ENCODE measurements around the gene PROX1. TPM values are rescaled to one million over a fixed set of nuclear protein-coding genes. Genes with fewer than 3 reads are reported as not detected.

Gene PROX1
- total RNA-seq, 2 experiments from 2014 or later: 0.09 to 0.14 TPM

DNA sequence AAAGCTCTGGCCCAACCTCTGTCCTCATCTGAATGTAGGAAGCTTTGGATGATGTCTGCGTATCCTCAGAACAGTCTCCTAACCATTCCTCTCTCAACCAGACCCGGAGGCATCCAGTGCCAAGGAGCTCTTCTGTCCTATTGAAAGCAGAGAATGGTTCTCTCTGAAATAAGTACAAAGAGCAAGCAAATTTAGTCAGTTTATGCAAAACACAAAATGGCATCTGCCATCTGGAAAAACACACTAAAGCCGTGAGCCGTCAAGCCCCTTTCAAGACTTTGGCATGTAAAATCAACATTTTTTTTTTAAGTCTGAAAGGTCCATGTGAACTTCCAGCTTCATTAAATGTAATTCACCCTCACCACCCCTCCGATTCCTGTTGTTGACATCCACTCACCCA lies 21.7 kb upstream of the PROX1 start:
- CTCF ChIA-PET: no interaction called here
- Mint-ChIP-seq H3K9me3 (ENCODE audit: low read depth) (no peaks in the 10 kb centered on the region), H3K36me3 (ENCODE audit: low read depth) (no peaks in the 10 kb centered on the region), H3K27me3 (peaks cover 17% of the 10 kb centered on the region), H3K4me3 (no peak overlapping the region), H3K4me1 (no peaks in the 10 kb centered on the region), H3K27ac (no peak overlapping the region)
- POLR2A ChIA-PET: no interaction called here
- DNase-seq (no peak), ATAC-seq (no peak)
- intact Hi-C loops (cut with DNase I, micrococcal nuclease): no loop called here

DNA sequence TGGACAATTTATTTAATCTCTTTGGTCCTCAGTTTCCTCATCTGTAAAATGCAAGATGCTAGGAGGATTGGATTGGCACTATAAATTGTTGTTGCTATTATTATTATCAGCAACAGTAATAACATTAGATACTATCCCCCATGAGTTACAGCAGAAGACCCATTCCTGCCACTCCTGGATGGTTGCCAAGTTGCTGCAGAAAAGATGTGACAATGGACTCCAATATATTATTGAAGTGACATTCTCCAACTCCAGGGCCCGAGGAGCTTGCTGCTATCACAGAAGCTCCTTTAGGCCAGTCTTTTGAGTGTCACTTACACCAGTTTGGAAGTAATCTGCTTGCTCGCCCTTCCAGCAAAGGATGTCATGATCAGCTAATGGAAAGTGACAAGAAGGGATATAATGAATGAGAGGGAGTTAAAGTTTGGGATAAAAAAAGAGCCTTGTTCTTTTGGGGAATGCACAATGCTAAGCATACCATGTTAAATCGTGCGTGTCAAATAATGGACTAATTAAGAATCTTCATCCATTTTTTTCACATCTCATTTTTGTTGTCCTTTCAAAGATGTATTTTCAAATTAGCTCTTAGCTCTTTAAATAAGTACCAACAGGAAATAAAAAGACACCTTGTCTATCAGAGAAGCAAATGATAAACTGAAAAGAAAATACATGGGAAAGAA lies 19.5 kb upstream of the PROX1 start:
- DNase-seq (no peak), ATAC-seq (no peak)
- ChIA-PET POLR2A (no interaction called here), CTCF (interaction anchor here (0.7 kb wide), 1 partner anchor 1491 kb away, joined by 3 read pairs; no protein-coding TSS in a partner anchor)
- intact Hi-C loops (cut with DNase I, micrococcal nuclease): no loop called here
- no peaks in the 10 kb centered on the region for H3K4me1 Mint-ChIP-seq
- no peak overlapping the region for H3K4me3 Mint-ChIP-seq
- peaks cover 17% of the 10 kb centered on the region for H3K27me3 Mint-ChIP-seq
- no peak overlapping the region for H3K27ac Mint-ChIP-seq
- H3K36me3 Mint-ChIP-seq (ENCODE audit: low read depth): no peaks in the 10 kb centered on the region
- no peaks in the 10 kb centered on the region for H3K9me3 Mint-ChIP-seq (ENCODE audit: low read depth)

DNA sequence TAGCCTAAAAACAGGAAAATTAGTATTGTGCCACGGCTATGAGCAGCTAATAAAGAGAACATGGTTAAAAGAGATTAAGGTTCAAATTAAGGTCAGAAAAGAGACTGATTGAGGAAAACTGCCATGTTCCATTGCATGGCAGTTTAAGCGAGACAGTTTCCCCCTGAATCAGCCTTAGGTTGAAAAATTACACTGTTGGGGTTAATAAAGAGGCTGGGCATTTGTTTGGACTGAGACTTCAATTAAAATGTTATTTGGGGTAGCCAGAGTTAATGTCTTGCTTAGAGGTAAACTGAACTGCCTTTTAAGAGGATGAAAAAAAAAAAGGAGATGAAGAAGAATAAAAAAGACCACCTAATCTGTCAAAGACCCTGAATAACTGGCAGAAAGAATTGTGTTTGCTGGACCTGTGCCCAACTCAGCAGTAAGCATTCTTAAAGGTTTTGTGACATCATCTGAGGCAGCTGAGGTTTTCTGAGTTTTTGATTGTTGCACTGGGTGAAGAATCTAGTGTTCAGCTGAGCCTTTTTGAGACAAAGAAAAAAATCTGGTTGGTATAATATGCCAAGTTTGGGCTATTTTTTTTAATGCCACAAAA lies 17.7 kb upstream of the PROX1 start:
- no peaks in the 10 kb centered on the region for H3K9me3 Mint-ChIP-seq (ENCODE audit: low read depth)
- peaks cover 18% of the 10 kb centered on the region for H3K27me3 Mint-ChIP-seq
- ChIA-PET POLR2A (no interaction called here), CTCF (no interaction called here)
- no peak overlapping the region for H3K27ac Mint-ChIP-seq
- H3K4me3 Mint-ChIP-seq: no peak overlapping the region
- DNase-seq (no peak), ATAC-seq (no peak)
- intact Hi-C loops (cut with DNase I, micrococcal nuclease): no loop called here
- no peaks in the 10 kb centered on the region for H3K4me1 Mint-ChIP-seq
- no peaks in the 10 kb centered on the region for H3K36me3 Mint-ChIP-seq (ENCODE audit: low read depth)

DNA sequence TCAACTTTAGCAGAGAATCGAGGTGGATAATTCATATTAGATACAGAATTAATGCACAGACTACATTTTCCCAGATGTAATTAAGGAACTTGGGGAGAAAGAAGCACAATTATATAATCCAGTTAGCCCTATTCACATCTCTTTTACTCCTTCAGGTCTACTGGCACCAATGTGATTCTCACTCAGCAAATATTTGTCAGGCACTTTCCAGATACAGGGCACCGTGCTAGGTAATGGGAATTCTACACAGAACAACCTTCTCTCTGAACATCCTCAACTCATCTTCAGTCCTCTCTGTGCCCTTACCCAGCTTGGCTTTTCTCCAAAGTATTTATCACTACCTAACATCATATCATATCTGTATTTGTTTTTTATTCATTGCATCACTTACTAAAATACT lies 15.6 kb upstream of the PROX1 start:
- ATAC-seq: no peak

DNA sequence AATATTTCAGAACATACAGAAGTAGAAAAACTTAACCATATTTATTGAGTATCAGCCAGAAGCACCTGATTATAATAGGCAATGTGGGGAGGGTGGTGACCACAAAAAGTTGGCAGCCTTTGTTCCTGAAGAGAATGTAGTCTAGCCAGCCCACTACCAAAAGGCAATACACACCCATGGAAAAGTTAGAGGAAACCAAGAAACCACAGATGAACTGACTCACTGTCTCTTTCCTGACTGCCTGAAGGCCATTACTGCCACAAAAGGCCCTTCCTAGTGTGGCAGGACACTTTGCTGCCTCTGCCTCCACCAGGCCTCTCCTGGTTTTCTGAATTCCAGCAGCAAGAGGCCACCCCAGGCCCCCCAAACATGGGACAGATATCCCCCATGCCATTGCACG lies 14.6 kb upstream of the PROX1 start:
- Mint-ChIP-seq H3K4me3 (no peak overlapping the region), H3K27me3 (peaks cover 32% of the 10 kb centered on the region), H3K4me1 (no peaks in the 10 kb centered on the region), H3K9me3 (ENCODE audit: low read depth) (no peaks in the 10 kb centered on the region), H3K27ac (no peak overlapping the region), H3K36me3 (ENCODE audit: low read depth) (no peaks in the 10 kb centered on the region)
- POLR2A ChIA-PET: no interaction called here
- intact Hi-C loops (cut with DNase I, micrococcal nuclease): no loop called here
- DNase-seq (no peak), ATAC-seq (no peak)
- CTCF ChIA-PET: no interaction called here

More for the DNA sequence above, 15.6 kb upstream of the PROX1 start:
- DNase-seq: no peak
- Mint-ChIP-seq H3K4me3 (no peak overlapping the region), H3K9me3 (ENCODE audit: low read depth) (no peaks in the 10 kb centered on the region), H3K4me1 (no peaks in the 10 kb centered on the region), H3K36me3 (ENCODE audit: low read depth) (no peaks in the 10 kb centered on the region), H3K27me3 (peaks cover 26% of the 10 kb centered on the region), H3K27ac (no peak overlapping the region)
- POLR2A ChIA-PET: no interaction called here
- CTCF ChIA-PET: no interaction called here
- intact Hi-C loops (cut with DNase I, micrococcal nuclease): no loop called here

DNA sequence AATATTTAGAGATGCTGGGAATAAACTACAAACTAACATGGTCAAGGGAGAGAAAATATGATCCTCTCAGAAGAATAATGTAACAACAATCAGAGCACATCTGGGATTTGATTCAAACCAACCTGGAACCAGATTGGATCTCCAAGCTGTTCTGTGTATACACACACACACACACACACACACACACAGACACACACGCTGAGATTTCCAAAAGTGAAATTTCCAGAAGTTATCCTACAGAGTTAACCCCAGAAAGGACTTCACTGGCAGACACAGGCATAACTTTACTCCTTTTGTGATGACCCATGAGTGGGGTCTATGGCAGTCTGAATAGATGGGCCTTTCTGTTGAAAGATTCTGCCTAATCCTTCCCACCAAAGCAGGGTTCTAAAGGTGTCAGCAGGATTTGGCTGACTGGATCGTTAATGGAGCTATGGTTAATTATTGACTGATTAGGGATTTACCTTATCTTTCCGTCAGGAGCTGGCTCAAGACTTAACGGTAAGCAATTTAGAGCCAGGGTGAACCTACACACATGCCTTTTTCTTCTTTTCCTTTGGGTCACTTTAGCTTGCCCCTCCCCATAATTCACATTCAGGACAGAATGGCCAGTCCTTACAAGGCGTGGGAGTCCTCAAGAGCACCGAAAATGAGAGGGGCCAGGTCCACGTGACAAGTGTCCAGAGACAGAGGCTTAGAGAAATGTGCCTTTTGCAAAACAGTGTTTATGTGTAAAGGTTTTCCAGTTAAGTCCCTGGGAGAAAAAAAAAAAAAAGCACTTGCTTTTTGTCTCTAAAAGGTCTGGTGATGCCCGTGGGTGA lies 10.9 kb upstream of the PROX1 start:
- Mint-ChIP-seq H3K27me3 (peaks cover 51% of the 10 kb centered on the region), H3K36me3 (ENCODE audit: low read depth) (peaks cover 3% of the 10 kb centered on the region), H3K4me1 (peaks cover 11% of the 10 kb centered on the region), H3K27ac (no peak overlapping the region), H3K4me3 (no peak overlapping the region), H3K9me3 (ENCODE audit: low read depth) (peaks cover 2% of the 10 kb centered on the region)
- intact Hi-C loops (cut with DNase I, micrococcal nuclease): no loop called here
- CTCF ChIA-PET: interaction anchor here (1.2 kb wide), 1 partner anchor 10 kb away, joined by 4 read pairs; the partner anchor contains the start of gene PROX1
- POLR2A ChIA-PET: no interaction called here
- no peak for ATAC-seq
- no peak for DNase-seq

DNA sequence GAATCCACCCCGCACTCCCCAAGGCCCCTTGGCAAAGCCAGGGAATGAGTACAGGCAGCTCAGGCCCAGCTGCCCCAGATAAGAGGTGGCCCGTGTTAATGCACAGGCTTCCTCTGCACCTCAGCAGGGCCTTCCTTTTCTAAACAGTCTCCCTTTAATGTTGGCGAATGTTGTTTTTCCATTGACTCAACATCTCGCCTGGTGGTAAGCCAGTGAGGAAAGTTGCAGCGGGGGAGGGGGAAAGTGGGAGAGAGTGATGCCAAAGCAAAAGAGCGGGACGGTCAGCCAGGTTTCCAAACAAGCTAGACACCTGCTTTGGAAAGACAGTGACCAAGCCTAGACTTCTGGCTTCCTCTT lies 10.3 kb upstream of the PROX1 start:
- peaks cover 13% of the 10 kb centered on the region for H3K4me1 Mint-ChIP-seq
- no peak overlapping the region for H3K27ac Mint-ChIP-seq
- peaks cover 2% of the 10 kb centered on the region for H3K9me3 Mint-ChIP-seq (ENCODE audit: low read depth)
- peaks cover 3% of the 10 kb centered on the region for H3K36me3 Mint-ChIP-seq (ENCODE audit: low read depth)
- H3K4me3 Mint-ChIP-seq: no peak overlapping the region
- intact Hi-C loops (cut with DNase I, micrococcal nuclease): no loop called here
- ATAC-seq (no peak), DNase-seq (no peak)
- CTCF ChIA-PET: interaction anchor here (1.2 kb wide), 1 partner anchor 10 kb away, joined by 4 read pairs; the partner anchor contains the start of gene PROX1
- peaks cover 57% of the 10 kb centered on the region for H3K27me3 Mint-ChIP-seq
- POLR2A ChIA-PET: no interaction called here

DNA sequence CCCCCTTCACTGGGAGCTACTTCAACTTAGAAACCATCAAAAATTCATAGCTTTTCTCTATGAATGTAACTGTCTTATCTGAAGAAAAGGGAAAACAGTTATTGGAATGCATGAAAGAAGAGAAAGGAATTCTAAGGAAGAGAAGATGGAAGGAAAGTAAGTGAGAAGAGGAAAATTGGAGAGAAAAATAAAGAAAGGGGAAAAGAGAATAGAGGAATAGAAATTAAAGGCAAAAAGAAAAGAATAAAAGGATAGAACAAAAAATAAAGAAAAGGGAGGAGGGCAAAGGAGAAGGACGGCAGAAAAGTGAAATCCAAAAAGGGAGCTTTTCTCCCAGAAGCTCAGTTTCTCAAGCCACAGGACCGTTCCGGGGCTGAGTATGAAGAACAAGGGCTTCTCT lies 9.9 kb upstream of the PROX1 start:
- ATAC-seq (no peak), DNase-seq (no peak)
- peaks cover 2% of the 10 kb centered on the region for H3K9me3 Mint-ChIP-seq (ENCODE audit: low read depth)
- H3K27me3 Mint-ChIP-seq: peaks cover 58% of the 10 kb centered on the region
- peaks cover 3% of the 10 kb centered on the region for H3K36me3 Mint-ChIP-seq (ENCODE audit: low read depth)
- intact Hi-C loops (cut with DNase I, micrococcal nuclease): no loop called here
- no peak overlapping the region for H3K27ac Mint-ChIP-seq
- H3K4me1 Mint-ChIP-seq: peaks cover 13% of the 10 kb centered on the region
- no peak overlapping the region for H3K4me3 Mint-ChIP-seq
- ChIA-PET CTCF (interaction anchor here (1.2 kb wide), 1 partner anchor 9 kb away, joined by 4 read pairs; the partner anchor contains the start of gene PROX1), POLR2A (no interaction called here)

DNA sequence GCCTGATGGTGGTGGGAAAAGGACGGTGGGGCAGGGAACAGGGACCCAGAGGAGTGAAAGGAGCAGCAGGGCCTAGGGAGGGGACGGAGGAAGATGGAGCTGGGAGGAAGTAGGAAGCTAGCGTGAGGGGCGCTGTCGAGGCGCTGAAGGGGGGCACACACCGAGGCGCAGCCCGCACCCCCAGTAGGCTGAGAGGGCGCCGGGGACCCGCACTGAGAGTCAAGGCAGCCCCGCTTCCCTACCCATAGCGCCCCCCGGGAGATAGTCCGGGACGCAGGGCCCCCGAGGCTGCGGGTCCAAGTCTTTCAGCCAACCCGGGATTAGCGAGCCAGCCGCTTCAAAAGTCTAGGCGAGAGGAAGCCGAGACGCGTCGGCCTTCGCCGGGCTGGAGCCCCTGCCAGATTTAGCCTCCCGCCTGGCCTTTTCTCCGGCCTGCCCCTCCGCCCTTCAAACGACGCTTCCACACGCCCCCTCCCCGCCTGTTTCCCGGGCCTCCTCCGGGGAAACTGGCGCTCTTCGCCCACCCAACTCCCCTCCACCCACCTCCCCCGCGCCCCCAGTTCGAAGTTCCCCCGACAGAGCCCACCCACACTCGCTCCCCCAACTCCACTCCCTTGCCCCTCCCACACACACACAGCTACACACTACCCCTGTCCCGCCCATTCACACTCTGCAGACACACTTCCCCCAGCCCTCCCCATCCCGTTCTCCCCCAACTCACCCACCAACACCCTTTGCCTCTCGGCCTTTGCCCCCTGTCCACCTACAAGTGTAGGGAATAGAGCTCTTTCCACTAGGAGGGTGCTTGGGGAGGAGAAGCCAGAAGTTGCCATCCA lies 7.8 kb upstream of the PROX1 start:
- ATAC-seq (no peak), DNase-seq (no peak)
- peaks cover 3% of the 10 kb centered on the region for H3K36me3 Mint-ChIP-seq (ENCODE audit: low read depth)
- H3K4me3 Mint-ChIP-seq: no peak overlapping the region
- H3K4me1 Mint-ChIP-seq: peaks cover 16% of the 10 kb centered on the region
- peaks cover 2% of the 10 kb centered on the region for H3K9me3 Mint-ChIP-seq (ENCODE audit: low read depth)
- H3K27ac Mint-ChIP-seq: no peak overlapping the region
- intact Hi-C loops (cut with DNase I, micrococcal nuclease): no loop called here
- ChIA-PET CTCF (no interaction called here), POLR2A (no interaction called here)
- peaks cover 74% of the 10 kb centered on the region for H3K27me3 Mint-ChIP-seq

DNA sequence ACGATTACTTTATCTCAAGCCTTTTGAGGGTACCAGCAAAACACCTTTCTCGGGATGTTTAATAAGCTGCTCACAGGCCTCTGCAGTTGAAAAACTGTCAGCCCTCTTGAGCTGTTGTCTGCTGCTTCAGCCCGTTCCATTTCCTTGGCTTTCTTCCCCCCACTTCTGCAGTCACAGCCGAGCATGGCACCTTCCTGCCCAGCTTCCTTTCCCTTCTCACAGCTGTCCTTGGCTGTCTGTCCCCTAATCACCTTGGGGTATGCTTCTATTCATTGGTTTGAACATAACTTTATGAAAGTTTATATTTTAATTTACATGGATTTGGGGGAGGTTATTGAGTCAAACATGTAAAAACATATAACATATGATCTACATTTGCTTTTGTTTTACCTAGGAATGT lies 6.9 kb upstream of the PROX1 start:
- ChIA-PET POLR2A (no interaction called here), CTCF (no interaction called here)
- H3K27me3 Mint-ChIP-seq: peaks cover 75% of the 10 kb centered on the region
- H3K36me3 Mint-ChIP-seq (ENCODE audit: low read depth): peaks cover 3% of the 10 kb centered on the region
- ATAC-seq (no peak), DNase-seq (no peak)
- H3K9me3 Mint-ChIP-seq (ENCODE audit: low read depth): peaks cover 2% of the 10 kb centered on the region
- no peak overlapping the region for H3K27ac Mint-ChIP-seq
- H3K4me3 Mint-ChIP-seq: no peak overlapping the region
- peaks cover 21% of the 10 kb centered on the region for H3K4me1 Mint-ChIP-seq
- intact Hi-C loops (cut with DNase I, micrococcal nuclease): no loop called here

DNA sequence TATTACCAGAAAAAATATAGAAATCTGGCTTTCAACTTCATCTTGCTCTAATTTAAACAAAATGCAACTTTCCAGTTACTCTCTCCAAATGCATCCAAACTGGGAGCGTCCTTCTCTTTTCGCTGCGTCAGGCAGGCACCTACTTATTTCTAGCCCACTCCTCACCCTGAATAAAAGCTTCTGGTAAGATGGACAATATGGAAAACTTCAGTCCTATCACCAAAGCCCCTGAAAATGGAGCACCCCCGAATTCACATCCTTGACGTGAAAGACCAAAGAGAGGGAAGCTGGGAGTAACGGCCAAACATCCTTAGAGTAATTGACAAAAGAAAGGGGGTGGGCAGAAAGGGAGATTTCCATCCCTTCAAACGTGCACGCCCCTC lies 5.5 kb upstream of the PROX1 start:
- no peak overlapping the region for H3K27ac Mint-ChIP-seq
- CTCF ChIA-PET: no interaction called here
- no peak overlapping the region for H3K4me3 Mint-ChIP-seq
- H3K9me3 Mint-ChIP-seq (ENCODE audit: low read depth): peaks cover 2% of the 10 kb centered on the region
- H3K4me1 Mint-ChIP-seq: peaks cover 32% of the 10 kb centered on the region
- intact Hi-C loops (cut with DNase I, micrococcal nuclease): no loop called here
- POLR2A ChIA-PET: no interaction called here
- ATAC-seq (no peak), DNase-seq (no peak)
- H3K27me3 Mint-ChIP-seq: peaks cover 84% of the 10 kb centered on the region
- H3K36me3 Mint-ChIP-seq (ENCODE audit: low read depth): peaks cover 3% of the 10 kb centered on the region

Measured in activated CD4-positive, alpha-beta T cell treated with anti-CD3 and anti-CD28 coated beads for 36 hours (primary cell).